GM13976 (cell line): Measurements from ENCODE around the gene CEP112.
"Not testable (repeated sequence)": the region's sequence is repeated elsewhere in the genome, so short reads cannot be mapped to it uniquely, and the experiment has no call there.

Experiments used
- DNase-seq: peaks from one replicate; pipeline ENCODE4 v3.0.0; 2012; ENCODE audit warnings: low spot score
- CTCF ChIP-seq: IDR thresholded peaks from 2 replicates; pipeline ENCODE4 v1.5.1; 2012; ENCODE audit warnings: borderline replicate concordance, mild to moderate bottlenecking; ENCODE audit not compliant: insufficient read depth; ENCODE audit errors: extremely low read depth, missing control alignments, control extremely low read depth
- in situ Hi-C: fragments of 300-500 bp; cut with MboI; formaldehyde crosslinking; loops from one replicate; pipeline ENCODE4 v1.12.0; 2022; ENCODE audit warnings: low sequenced_read_pairs, mixed read lengths, inconsistent platforms; ENCODE audit not compliant: unreplicated experiment

Gene CEP112

GRCh38 chr17:66085221-66085620, 106.7 kb downstream of the CEP112 start:
- in situ Hi-C loops: no loop called here
- DNase-seq: no peak
- TF ChIP-seq CTCF: no peak

GRCh38 chr17:66080670-66081069, 111.3 kb downstream of the CEP112 start:
- DNase-seq, in situ Hi-C loops: not testable (repeated sequence)

- no peak for TF ChIP-seq CTCF
- DNase-seq: no peak
- in situ Hi-C loops: no loop called here
Observed at GRCh38 chr17:66076546-66077190, 115.3 kb downstream of the CEP112 start.

GRCh38 chr17:66073384-66073783, 118.5 kb downstream of the CEP112 start:
- no peak for TF ChIP-seq CTCF
- no peak for DNase-seq
- in situ Hi-C loops: no loop called here

- in situ Hi-C loops: no loop called here
- no peak for DNase-seq
- no peak for TF ChIP-seq CTCF
Observed at GRCh38 chr17:66063686-66064085, 128.2 kb downstream of the CEP112 start.

GRCh38 chr17:66056148-66056547, 135.8 kb downstream of the CEP112 start:
- in situ Hi-C loops: no loop called here
- TF ChIP-seq CTCF: no peak
- no peak for DNase-seq

- no peak for TF ChIP-seq CTCF
- DNase-seq: no peak
- in situ Hi-C loops: no loop called here
Observed at GRCh38 chr17:66054242-66054641, 137.7 kb downstream of the CEP112 start.
